Measurements from ENCODE around the gene TWIST2. TPM values are rescaled to one million over a fixed set of nuclear protein-coding genes. Genes with fewer than 3 reads are reported as not detected.

The TWIST2 gene
- polyA plus RNA-seq, 3 donors = 0.43 to 0.49 (median 0.43) TPM

GRCh38 chr2:238892204-238892500 is 44.3 kb downstream of the TWIST2 start:
- Mint-ChIP-seq H3K4me1 (no peaks in the 10 kb centered on the region), H3K4me3 (no peak overlapping the region), H3K27ac (no peak overlapping the region), H3K9me3 (peaks cover 0 to 1% (median 0%) of the 10 kb centered on the region in 7 donors), H3K27me3 (ENCODE audit: low read depth in 3 of 3) (peaks cover 12 to 16% (median 15%) of the 10 kb centered on the region in 3 donors), H3K36me3 (no peaks in the 10 kb centered on the region)
- Histone ChIP-seq H3K36me3 (replicated peaks in 1 of 2; ENCODE audit: control insufficient read depth in 1 of 2, insufficient read depth in 2 of 2, low read length in 2 of 2) (no peaks in the 10 kb centered on the region), H3K27me3 (ENCODE audit: control insufficient read depth in 2 of 2, insufficient read depth in 2 of 2, low read length in 2 of 2) (peaks cover 0 to 2% of the 10 kb centered on the region in 2 donors), H3K4me3 (replicated peaks in 1 of 3; ENCODE audit: low read depth in 2 of 3, low read length in 3 of 3) (no peak overlapping the region), H3K79me2 (ENCODE audit: insufficient read depth, low read length) (no peaks in the 10 kb centered on the region), H3K4me1 (ENCODE audit: control insufficient read depth in 1 of 2, insufficient read depth in 2 of 2, low read length in 2 of 2) (no peaks in the 10 kb centered on the region), H3K9me3 (replicated peaks in 1 of 2; ENCODE audit: control insufficient read depth in 1 of 2, insufficient read depth in 1 of 2, low read length in 2 of 2) (no peaks in the 10 kb centered on the region), H4K20me1 (ENCODE audit: insufficient read depth, low read length) (no peaks in the 10 kb centered on the region), H2AFZ (ENCODE audit: insufficient read depth, low read depth, low read length, poor library complexity, severe bottlenecking) (no peak overlapping the region), H3K9ac (ENCODE audit: insufficient read depth, low read length, poor library complexity, severe bottlenecking) (no peak overlapping the region), H3K27ac (ENCODE audit: low read depth in 1 of 2, low read length in 2 of 2) (no peak overlapping the region), H3K4me2 (replicated peaks; ENCODE audit: extremely low read depth, low read length, poor library complexity, severe bottlenecking) (no peak overlapping the region)
- intact Hi-C loops (cut with micrococcal nuclease) = no loop called here
- DNase-seq = no peak
- no peak for TF ChIP-seq CTCF (IDR thresholded peaks at IDR 0.05)
- WGBS (ENCODE audit: insufficient coverage) = 97% methylated on average over 13 of the region's 14 CpGs

- no peaks in the 10 kb centered on the region for H3K4me1 Mint-ChIP-seq
- no peaks in the 10 kb centered on the region for H3K36me3 Mint-ChIP-seq
- WGBS (ENCODE audit: insufficient coverage) = no CpG with 5 or more reads among the region's 2 CpGs
- Histone ChIP-seq H3K79me2 (ENCODE audit: insufficient read depth, low read length) (no peaks in the 10 kb centered on the region), H3K27me3 (ENCODE audit: control insufficient read depth in 2 of 2, insufficient read depth in 2 of 2, low read length in 2 of 2) (peaks cover 0 to 2% of the 10 kb centered on the region in 2 donors), H4K20me1 (ENCODE audit: insufficient read depth, low read length) (no peaks in the 10 kb centered on the region), H3K36me3 (replicated peaks in 1 of 2; ENCODE audit: control insufficient read depth in 1 of 2, insufficient read depth in 2 of 2, low read length in 2 of 2) (no peaks in the 10 kb centered on the region), H3K9me3 (replicated peaks in 1 of 2; ENCODE audit: control insufficient read depth in 1 of 2, insufficient read depth in 1 of 2, low read length in 2 of 2) (no peaks in the 10 kb centered on the region), H3K27ac (ENCODE audit: low read depth in 1 of 2, low read length in 2 of 2) (no peak overlapping the region), H3K4me2 (replicated peaks; ENCODE audit: extremely low read depth, low read length, poor library complexity, severe bottlenecking) (no peak overlapping the region), H3K4me1 (ENCODE audit: control insufficient read depth in 1 of 2, insufficient read depth in 2 of 2, low read length in 2 of 2) (no peaks in the 10 kb centered on the region), H2AFZ (ENCODE audit: insufficient read depth, low read depth, low read length, poor library complexity, severe bottlenecking) (no peak overlapping the region), H3K9ac (ENCODE audit: insufficient read depth, low read length, poor library complexity, severe bottlenecking) (no peak overlapping the region), H3K4me3 (replicated peaks in 1 of 3; ENCODE audit: low read depth in 2 of 3, low read length in 3 of 3) (no peak overlapping the region)
- no peak overlapping the region for H3K4me3 Mint-ChIP-seq
- no peak overlapping the region for H3K27ac Mint-ChIP-seq
- intact Hi-C loops (cut with micrococcal nuclease) = no loop called here
- H3K27me3 Mint-ChIP-seq (ENCODE audit: low read depth in 3 of 3) = peaks cover 10 to 19% (median 10%) of the 10 kb centered on the region in 3 donors
- peaks cover 0 to 1% (median 0%) of the 10 kb centered on the region in 7 donors for H3K9me3 Mint-ChIP-seq
- TF ChIP-seq CTCF (IDR thresholded peaks at IDR 0.05) = no peak
- no peak for DNase-seq
Measured at GRCh38 chr2:238892796-238893195, 44.9 kb downstream of the TWIST2 start.

Data from CD14-positive monocyte (primary cell).